ENCODE results near the gene CHMP2A. TPM values are rescaled to one million over a fixed set of nuclear protein-coding genes. Genes with fewer than 3 reads are reported as not detected.

The CHMP2A gene
- total and polyA plus RNA-seq, 2 of the 4 experiments (the other 2 are of a cell fraction), result 105 to 183 TPM

- H3K4me1 ChIP-seq (ENCODE audit: control insufficient read depth, insufficient read depth, low read length), result peaks cover 19% of the 10 kb centered on the region
- in situ Hi-C loops (cut with MboI; ENCODE audit: low sequenced_read_pairs) (no loop called here), intact Hi-C loops (cut with micrococcal nuclease) (no loop called here), dilution Hi-C loops (cut with HindIII; ENCODE audit: low sequenced_read_pairs, unreplicated experiment) (no loop called here)
- H3K9me3 ChIP-seq (ENCODE audit: control insufficient read depth, insufficient read depth, low read length), result no peaks in the 10 kb centered on the region
- H2BK15ac ChIP-seq (ENCODE audit: low read depth, low read length), result no peak overlapping the region
- H3K18ac ChIP-seq (ENCODE audit: low read depth, low read length), result no peak overlapping the region
- H3K27me3 ChIP-seq (ENCODE audit: control insufficient read depth, insufficient read depth, low read length), result no peaks in the 10 kb centered on the region
- DNase-seq (no peak), ATAC-seq (ENCODE audit: low read depth) (no peak)
- H3K36me3 ChIP-seq (ENCODE audit: control insufficient read depth, insufficient read depth, low read length), result peaks cover 13% of the 10 kb centered on the region
- 75% methylated on average over 1 of the region's 6 CpGs; no CpG with 5 or more reads in 1 of the 2 experiments for WGBS, 2 experiments (ENCODE audit: extremely low coverage in 2 of 2, insufficient read length in 1 of 2)
- H3K9ac ChIP-seq (ENCODE audit: low read depth, low read length), result no peak overlapping the region
- POLR2A ChIA-PET (ENCODE audit: unreplicated experiment), result no interaction called here
- H2BK120ac ChIP-seq (ENCODE audit: low read depth, low read length), result no peak overlapping the region
- TF ChIP-seq SMC3 (IDR thresholded peaks at IDR 0.05; ENCODE audit: low read depth, low read length), result no peak
- no peak overlapping the region; the same call in 1 of the 2 replicates for H2AK5ac ChIP-seq (ENCODE audit: low read depth, low read length)
- no peak overlapping the region for H3K4me3 ChIP-seq (ENCODE audit: insufficient read depth, low read depth, low read length)
- H4K8ac ChIP-seq (ENCODE audit: low read depth in 2 of 2, low read length in 2 of 2), result no peak overlapping the region
- H3K4ac ChIP-seq (ENCODE audit: low read depth, low read length), result no peak overlapping the region
- H4K5ac ChIP-seq (ENCODE audit: low read depth, low read length), result no peak overlapping the region
- CTCF ChIA-PET, result no interaction called here
- H4K20me1 ChIP-seq (ENCODE audit: insufficient read depth, low read length), result peaks cover 19% of the 10 kb centered on the region
- peaks cover 33% of the 10 kb centered on the region for H3K9me1 ChIP-seq (ENCODE audit: insufficient read depth, low read length)
- no TSS peak for BruUV-seq (replicated peaks)
- no peak overlapping the region for H3K56ac ChIP-seq (ENCODE audit: extremely low read depth, insufficient read depth, low read length)
- no peak overlapping the region for H4K91ac ChIP-seq (ENCODE audit: insufficient read depth, low read depth, low read length)
- H3K4me2 ChIP-seq (ENCODE audit: low read depth, low read length), result no peak overlapping the region
- no peak overlapping the region for H2AFZ ChIP-seq (replicated peaks; ENCODE audit: low read length, poor library complexity)
- no peak overlapping the region for H3K23ac ChIP-seq (ENCODE audit: low read depth, low read length)
- no peak overlapping the region for H3K27ac ChIP-seq (ENCODE audit: insufficient read depth, low read length)
- H3K14ac ChIP-seq (replicated peaks; ENCODE audit: low read depth, low read length), result no peak overlapping the region
- H2BK20ac ChIP-seq (ENCODE audit: low read depth, low read length), result no peak overlapping the region
- peaks cover 12 to 81% of the 10 kb centered on the region in 2 experiments for H3K79me1 ChIP-seq (ENCODE audit: low read depth in 1 of 2, low read length in 2 of 2)
- H2AK9ac ChIP-seq (replicated peaks; ENCODE audit: low read depth, low read length, poor library complexity), result peak overlapping the region; percentile 42
- no peak overlapping the region for H2BK5ac ChIP-seq (ENCODE audit: low read depth, low read length, poor library complexity, severe bottlenecking)
Measured at GRCh38 chr19:58582985-58583384, 28.1 kb upstream of the CHMP2A start.
